HFF-Myc (cell line): ENCODE results near the gene SMKR1.

ENCODE experiments used
- DNase-seq: peaks from one replicate; pipeline ENCODE4 v3.0.0-alpha.2; 2011; ENCODE audit warnings: low read depth; ENCODE audit errors: extremely low read depth
- H3K4me3 ChIP-seq: replicated peaks from 2 replicates; pipeline ENCODE4 v1.5.1; 2011; ENCODE audit warnings: low read depth, mild to moderate bottlenecking, control low read depth, low read length
- CTCF ChIP-seq: IDR thresholded peaks from 2 replicates; pipeline ENCODE4 v1.5.1; 2012; ENCODE audit warnings: mild to moderate bottlenecking, low read depth, low read length, control low read depth; ENCODE audit errors: missing control alignments

SMKR1 gene

GRCh38 chr7:129535896-129536295 lies 33.6 kb downstream of the SMKR1 start:
- TF ChIP-seq CTCF: no peak
- DNase-seq: no peak
- H3K4me3 ChIP-seq: no peak overlapping the region

- DNase-seq: no peak
- no peak overlapping the region for H3K4me3 ChIP-seq
- no peak for TF ChIP-seq CTCF
Observed at GRCh38 chr7:129536323-129536722, 34.0 kb downstream of the SMKR1 start.

- H3K4me3 ChIP-seq: no peak overlapping the region
- no peak for TF ChIP-seq CTCF
- no peak for DNase-seq
Observed at GRCh38 chr7:129538790-129539189, 36.5 kb downstream of the SMKR1 start.

GRCh38 chr7:129540340-129540739 lies 38.0 kb downstream of the SMKR1 start:
- DNase-seq: no peak
- no peak for TF ChIP-seq CTCF
- H3K4me3 ChIP-seq: no peak overlapping the region

GRCh38 chr7:129544700-129545099 lies 42.4 kb downstream of the SMKR1 start:
- DNase-seq: no peak
- no peak for TF ChIP-seq CTCF

GRCh38 chr7:129550693-129551360 lies 48.5 kb downstream of the SMKR1 start:
- no peak overlapping the region for H3K4me3 ChIP-seq
- no peak for TF ChIP-seq CTCF
- DNase-seq: peak; percentile 98

More at GRCh38 chr7:129544700-129545099, 42.4 kb downstream of the SMKR1 start:
- no peak overlapping the region for H3K4me3 ChIP-seq
